ENCODE data around the gene RAD54L. TPM values are rescaled to one million over a fixed set of nuclear protein-coding genes. Genes with fewer than 3 reads are reported as not detected.
A peak's percentile ranks its signal among the peaks of the same experiment; 100 is the strongest.

RAD54L gene
- total and polyA plus RNA-seq, 2 experiments from 2014 or later, result 4.2 to 6.2 TPM

DNA sequence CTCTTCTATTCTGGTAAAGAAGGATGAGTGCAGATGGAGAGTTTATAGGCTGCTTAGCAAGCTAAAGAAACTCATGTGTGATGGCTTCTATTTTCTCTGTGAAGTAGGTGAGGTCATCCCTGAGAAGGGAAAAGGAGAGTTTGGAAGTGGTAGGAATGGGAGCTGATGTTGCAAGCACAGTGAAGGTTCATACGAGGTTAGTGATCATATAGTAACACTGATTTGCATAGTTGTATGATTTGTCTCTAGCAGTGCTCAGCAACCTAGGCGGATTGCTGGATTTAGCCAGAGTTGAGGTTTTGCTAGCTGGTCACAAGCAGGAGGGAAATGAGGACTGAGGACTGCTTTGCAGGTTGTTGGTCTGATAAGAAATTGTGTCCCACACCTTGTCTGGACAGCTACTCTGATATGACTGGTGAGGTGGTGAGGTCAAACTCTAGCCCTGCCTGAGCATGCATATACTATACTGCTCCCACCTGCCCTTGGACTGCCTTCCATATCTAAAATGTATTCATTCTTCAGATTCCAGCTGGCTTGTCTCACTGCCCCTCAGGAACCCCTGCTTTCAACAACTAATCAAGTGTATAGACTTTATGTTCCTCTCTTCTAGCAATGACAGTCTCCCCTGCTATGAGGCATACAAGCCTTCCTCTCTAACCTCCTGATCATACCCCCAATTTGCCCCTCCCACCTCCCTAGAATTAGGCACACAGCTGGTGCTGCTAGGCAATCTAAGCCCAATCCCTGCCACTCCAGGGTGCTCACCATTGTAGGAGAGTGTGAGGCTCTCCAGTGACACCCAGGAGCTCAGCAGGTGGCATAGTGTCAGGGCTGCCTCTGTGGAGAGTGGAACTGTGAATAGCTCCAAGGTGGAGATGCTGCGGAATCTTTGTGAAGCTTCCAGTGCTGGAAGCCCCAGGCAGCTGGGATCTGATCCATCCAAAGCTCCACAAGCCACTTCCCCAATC lies 37.3 kb downstream of the RAD54L start:
- Histone ChIP-seq H3K36me3 (replicated peaks; ENCODE audit: insufficient read depth, low read depth) (no peaks in the 10 kb centered on the region), H3K27me3 (no peaks in the 10 kb centered on the region), H3K9me3 (ENCODE audit: low read depth) (no peaks in the 10 kb centered on the region), H4K20me1 (ENCODE audit: insufficient read depth, poor library complexity, severe bottlenecking) (peaks cover 10% of the 10 kb centered on the region), H3K4me2 (no peak overlapping the region), H3K79me2 (peaks cover 5% of the 10 kb centered on the region), H3K9me2 (replicated peaks; ENCODE audit: insufficient read depth) (no peaks in the 10 kb centered on the region), H3K4me1 (ENCODE audit: insufficient read depth) (no peaks in the 10 kb centered on the region), H3K27ac (no peak overlapping the region), H3K4me3 (no peak overlapping the region), H2AFZ (no peak overlapping the region)
- peak; percentile 26 for DNase-seq (ENCODE audit: low spot score)
- TF ChIP-seq EZH2phosphoT487 (IDR thresholded peaks at IDR 0.05; ENCODE audit: low read depth, severe bottlenecking, unreplicated experiment) (no peak), EZH2 (IDR thresholded peaks at IDR 0.05; ENCODE audit: borderline replicate concordance) (no peak)
- TF ChIP-seq, protein P1, sequence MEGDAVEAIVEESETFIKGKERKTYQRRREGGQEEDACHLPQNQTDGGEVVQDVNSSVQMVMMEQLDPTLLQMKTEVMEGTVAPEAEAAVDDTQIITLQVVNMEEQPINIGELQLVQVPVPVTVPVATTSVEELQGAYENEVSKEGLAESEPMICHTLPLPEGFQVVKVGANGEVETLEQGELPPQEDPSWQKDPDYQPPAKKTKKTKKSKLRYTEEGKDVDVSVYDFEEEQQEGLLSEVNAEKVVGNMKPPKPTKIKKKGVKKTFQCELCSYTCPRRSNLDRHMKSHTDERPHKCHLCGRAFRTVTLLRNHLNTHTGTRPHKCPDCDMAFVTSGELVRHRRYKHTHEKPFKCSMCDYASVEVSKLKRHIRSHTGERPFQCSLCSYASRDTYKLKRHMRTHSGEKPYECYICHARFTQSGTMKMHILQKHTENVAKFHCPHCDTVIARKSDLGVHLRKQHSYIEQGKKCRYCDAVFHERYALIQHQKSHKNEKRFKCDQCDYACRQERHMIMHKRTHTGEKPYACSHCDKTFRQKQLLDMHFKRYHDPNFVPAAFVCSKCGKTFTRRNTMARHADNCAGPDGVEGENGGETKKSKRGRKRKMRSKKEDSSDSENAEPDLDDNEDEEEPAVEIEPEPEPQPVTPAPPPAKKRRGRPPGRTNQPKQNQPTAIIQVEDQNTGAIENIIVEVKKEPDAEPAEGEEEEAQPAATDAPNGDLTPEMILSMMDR (IDR thresholded peaks at IDR 0.05; ENCODE audit: poor library complexity), result no peak
- WGBS (ENCODE audit: low lambda C conversion rate, missing lambda C conversion rate), result 98% methylated on average over 3 of the region's 3 CpGs

DNA sequence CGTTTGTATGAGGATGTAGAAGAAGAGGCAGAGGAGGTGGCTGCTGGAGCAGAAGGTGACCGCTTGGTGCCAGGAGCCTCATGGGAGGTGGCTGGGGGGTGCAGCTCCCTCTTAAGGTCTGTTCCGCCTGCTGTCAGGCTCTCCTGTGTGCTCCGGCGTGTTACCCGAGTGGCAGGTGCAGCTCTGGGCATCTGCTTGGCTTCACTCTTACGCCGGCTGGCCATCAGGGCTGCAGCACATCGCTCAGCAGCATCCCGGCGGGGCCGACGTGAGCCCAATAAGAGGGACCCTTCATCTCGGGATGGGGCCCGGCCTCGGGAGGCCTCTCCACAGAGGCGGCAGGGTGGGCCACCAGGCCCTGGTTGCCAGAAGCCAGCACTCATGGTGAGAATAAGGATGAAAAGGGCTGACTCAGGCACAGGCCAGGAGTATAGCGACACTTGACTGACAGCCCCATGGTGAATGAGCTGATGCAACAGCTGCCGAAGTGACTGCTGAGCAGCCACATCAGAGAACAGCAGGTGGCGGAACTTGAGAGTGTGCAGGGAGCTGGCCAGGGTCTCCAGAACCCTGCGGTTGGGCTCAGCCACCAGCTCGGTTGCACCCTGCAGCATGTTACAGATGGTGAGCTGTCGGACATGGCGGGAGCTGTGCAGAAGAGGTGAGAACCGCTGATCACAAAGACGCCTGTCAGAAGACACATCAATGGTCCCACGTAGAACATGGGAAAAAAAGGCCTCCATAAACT lies 38.3 kb downstream of the RAD54L start:
- Histone ChIP-seq H3K4me1 (ENCODE audit: insufficient read depth) (no peaks in the 10 kb centered on the region), H3K36me3 (replicated peaks; ENCODE audit: insufficient read depth, low read depth) (no peaks in the 10 kb centered on the region), H3K79me2 (peaks cover 5% of the 10 kb centered on the region), H3K9me3 (ENCODE audit: low read depth) (no peaks in the 10 kb centered on the region), H2AFZ (no peak overlapping the region), H3K4me2 (no peak overlapping the region), H4K20me1 (ENCODE audit: insufficient read depth, poor library complexity, severe bottlenecking) (peaks cover 10% of the 10 kb centered on the region), H3K4me3 (no peak overlapping the region), H3K27me3 (no peaks in the 10 kb centered on the region), H3K27ac (no peak overlapping the region), H3K9me2 (replicated peaks; ENCODE audit: insufficient read depth) (no peaks in the 10 kb centered on the region)
- WGBS (ENCODE audit: low lambda C conversion rate, missing lambda C conversion rate), result 92% methylated on average over 27 of the region's 27 CpGs
- peak; percentile 10 for DNase-seq (ENCODE audit: low spot score)
- no peak for TF ChIP-seq EZH2 (IDR thresholded peaks at IDR 0.05; ENCODE audit: borderline replicate concordance)

DNA sequence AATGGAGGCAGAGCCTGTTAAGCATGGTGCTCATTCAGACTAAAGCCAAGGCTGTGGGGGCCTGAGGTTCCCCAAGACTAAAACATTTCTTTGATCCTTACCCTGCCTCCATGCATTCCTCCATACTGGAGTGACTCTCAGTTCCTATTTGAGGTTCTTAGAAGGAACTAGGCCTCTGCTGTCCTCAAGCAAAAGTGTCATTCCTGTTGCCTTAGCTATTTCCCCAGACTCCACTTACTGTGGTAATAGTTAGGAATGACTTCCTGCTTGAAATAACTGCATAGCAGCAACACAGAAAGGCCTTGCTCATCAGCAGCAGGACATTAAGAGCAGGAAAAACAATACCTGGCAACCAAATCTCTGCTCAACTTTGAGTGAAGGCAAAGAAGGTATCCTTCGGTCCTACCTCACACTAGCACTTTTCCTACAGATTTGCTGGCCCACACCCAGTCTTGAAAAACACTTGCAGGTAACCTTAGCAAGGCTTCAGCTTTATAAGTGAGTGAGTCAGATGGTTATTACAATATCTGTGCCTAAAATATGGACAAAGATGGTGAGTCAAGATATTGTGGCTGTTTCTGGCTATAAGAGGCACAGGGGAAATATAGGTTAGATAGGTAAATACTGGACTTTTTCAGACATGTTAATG lies 41.0 kb downstream of the RAD54L start:
- no peak for DNase-seq (ENCODE audit: low spot score)
- 91% methylated on average over 1 of the region's 1 CpG for WGBS (ENCODE audit: low lambda C conversion rate, missing lambda C conversion rate)
- Histone ChIP-seq H3K9me3 (ENCODE audit: low read depth) (no peaks in the 10 kb centered on the region), H3K4me1 (ENCODE audit: insufficient read depth) (no peaks in the 10 kb centered on the region), H3K4me2 (no peak overlapping the region), H3K27ac (peak overlapping the region; percentile 29), H4K20me1 (ENCODE audit: insufficient read depth, poor library complexity, severe bottlenecking) (peaks cover 10% of the 10 kb centered on the region), H2AFZ (no peak overlapping the region), H3K36me3 (replicated peaks; ENCODE audit: insufficient read depth, low read depth) (no peaks in the 10 kb centered on the region), H3K9me2 (replicated peaks; ENCODE audit: insufficient read depth) (no peaks in the 10 kb centered on the region), H3K4me3 (no peak overlapping the region), H3K79me2 (peaks cover 13% of the 10 kb centered on the region), H3K27me3 (no peaks in the 10 kb centered on the region)
- TF ChIP-seq EZH2 (IDR thresholded peaks at IDR 0.05; ENCODE audit: borderline replicate concordance) (no peak), EZH2phosphoT487 (IDR thresholded peaks at IDR 0.05; ENCODE audit: low read depth, severe bottlenecking, unreplicated experiment) (no peak)
- TF ChIP-seq, protein P1 (IDR thresholded peaks at IDR 0.05; ENCODE audit: poor library complexity), result no peak

All from hepatocyte (in vitro differentiated cells).